ELF-1 (cell line): ENCODE results near the gene AKAP5.

Experiments
- DNase-seq: peaks from one replicate; pipeline ENCODE4 v3.0.0-alpha.2; 2016; ENCODE audit warnings: low read depth, low spot score

The AKAP5 gene

DNA sequence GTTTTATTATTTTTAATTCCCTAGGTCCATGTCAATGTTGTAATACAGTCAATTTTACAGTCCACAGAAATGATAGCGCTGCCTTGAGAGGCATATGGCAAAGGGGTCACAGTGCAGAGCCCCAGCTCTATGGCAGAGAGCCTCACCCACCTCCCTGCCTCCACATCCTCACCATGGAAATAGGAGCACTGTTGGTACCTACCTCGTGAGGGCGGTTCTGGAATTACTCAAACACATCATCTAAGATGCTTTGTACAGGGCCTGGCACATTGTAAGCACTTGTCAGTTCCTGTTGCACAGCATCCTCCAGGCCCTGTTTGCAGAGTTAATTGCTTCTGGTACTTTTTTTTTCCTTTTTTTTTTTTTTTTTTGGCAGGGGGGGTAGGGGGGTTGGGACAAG, 4.1 kb upstream of the AKAP5 start:
- DNase-seq: no peak

GRCh38 chr14:64463195-64463594, 2.1 kb upstream of the AKAP5 start:
- DNase-seq: no peak

DNA sequence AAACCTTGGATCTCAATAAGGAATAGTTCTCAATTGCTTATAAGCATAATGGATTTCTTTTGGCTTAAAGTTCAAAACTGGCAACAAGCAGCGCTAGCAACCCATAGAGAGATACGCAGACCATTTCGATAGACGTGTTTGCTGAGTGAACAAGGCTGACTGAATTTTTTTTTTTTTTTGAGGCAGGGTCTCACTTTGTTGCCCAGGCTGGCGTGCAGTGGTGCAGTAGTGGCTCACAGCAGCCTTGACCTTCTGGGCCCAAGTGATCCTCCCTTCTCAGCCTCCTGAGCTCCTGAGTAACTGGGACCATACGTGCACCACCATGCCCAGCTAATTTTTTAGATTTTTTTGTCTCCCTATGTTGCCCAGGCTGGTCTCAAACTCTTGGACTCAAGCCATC, 1.4 kb upstream of the AKAP5 start:
- no peak for DNase-seq

GRCh38 chr14:64464651-64465050, 648 bp upstream of the AKAP5 start:
- peak; percentile 31 for DNase-seq

- peak; percentile 74 for DNase-seq
Observed at GRCh38 chr14:64465831-64466554, 694 bp downstream of the AKAP5 start.

GRCh38 chr14:64467101-64467500, 1.8 kb downstream of the AKAP5 start:
- no peak for DNase-seq

- DNase-seq: no peak
Observed at GRCh38 chr14:64467566-64467965, 2.3 kb downstream of the AKAP5 start.

GRCh38 chr14:64468451-64468850, 3.2 kb downstream of the AKAP5 start:
- DNase-seq: no peak

DNA sequence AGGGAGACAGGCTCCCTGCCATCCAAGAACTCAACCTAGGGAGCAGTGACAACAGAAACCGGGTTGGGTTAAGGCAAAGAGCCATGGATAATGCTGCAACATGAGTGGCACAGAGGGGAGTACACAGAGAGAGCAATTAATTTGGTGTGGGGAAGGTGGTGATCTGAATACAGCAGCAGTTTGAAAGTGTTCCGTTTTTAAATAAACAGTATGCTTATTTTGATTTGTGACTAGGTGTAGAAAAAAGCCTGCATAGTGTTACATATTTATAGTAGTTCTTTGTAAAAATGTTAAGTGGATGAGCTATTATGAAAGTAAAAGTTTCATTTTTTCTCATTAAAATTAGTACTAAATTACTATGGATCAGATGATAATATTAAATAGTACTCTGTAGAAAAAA, 8.7 kb downstream of the AKAP5 start:
- no peak for DNase-seq

DNA sequence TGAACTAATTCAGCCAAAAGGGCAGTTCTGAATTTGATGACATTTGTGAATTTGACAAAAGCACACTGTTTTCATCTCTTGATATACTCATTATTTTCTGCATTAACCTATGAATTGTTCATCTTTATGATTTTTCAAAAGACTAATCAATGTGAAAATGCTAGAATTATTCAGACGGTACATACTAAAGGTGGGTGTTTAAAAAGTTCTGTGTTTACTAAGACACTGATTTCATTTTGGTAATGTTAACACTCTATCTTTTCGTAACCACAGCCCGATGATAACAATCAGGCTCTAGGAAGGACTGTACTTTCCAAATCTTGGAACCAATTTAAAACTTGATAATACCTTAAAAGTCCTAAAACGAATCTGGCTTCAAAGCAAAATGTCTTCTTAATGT, 9.4 kb downstream of the AKAP5 start:
- no peak for DNase-seq

GRCh38 chr14:64475585-64476273, 10.4 kb downstream of the AKAP5 start:
- DNase-seq: no peak

- DNase-seq: no peak
Observed at GRCh38 chr14:64476438-64476837, 11.1 kb downstream of the AKAP5 start.

GRCh38 chr14:64478634-64479250, 13.4 kb downstream of the AKAP5 start:
- DNase-seq: no peak

DNA sequence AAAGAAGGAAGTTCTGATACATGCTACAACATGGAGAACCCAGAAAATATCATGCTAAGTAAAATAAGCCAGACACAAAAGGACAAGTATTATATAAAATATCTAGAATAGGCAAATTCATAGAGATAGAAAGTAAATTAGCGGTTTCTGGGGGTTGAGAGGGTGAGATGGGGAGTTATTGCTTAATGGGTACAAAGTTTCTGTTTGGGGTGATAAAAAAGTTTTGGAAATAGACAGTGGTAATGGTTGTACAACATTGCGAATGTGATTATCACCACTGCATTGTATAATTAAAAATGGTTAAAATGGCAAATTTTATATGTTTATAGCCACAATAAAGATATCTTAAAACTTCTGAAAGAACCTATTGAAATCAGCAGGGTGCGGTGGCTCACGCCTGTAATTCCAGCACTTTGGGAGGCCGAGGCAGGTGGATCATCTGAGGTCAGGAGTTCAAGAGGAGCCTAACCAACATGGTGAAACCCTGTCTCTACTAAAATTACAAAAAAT, 23.3 kb downstream of the AKAP5 start:
- no peak for DNase-seq

DNA sequence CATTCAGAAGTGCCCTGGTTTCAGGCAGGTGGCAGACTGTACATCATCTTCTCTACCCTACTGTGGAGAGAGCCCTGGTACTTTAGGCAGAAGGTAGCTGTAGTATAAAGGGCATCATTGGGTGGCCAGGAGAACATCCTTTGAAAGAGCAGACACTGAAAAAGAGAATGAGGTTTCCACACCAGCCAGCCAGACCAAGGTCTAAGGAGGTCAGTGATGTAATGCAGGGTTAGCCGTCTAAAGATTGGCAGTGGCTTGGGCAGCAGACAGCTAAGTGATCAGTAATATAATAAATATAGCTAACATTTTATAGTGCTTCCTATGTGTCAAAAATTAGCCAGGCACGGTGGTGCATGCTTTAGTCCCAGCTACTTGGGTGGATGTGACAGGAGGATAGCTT, 26.3 kb downstream of the AKAP5 start:
- no peak for DNase-seq

DNA sequence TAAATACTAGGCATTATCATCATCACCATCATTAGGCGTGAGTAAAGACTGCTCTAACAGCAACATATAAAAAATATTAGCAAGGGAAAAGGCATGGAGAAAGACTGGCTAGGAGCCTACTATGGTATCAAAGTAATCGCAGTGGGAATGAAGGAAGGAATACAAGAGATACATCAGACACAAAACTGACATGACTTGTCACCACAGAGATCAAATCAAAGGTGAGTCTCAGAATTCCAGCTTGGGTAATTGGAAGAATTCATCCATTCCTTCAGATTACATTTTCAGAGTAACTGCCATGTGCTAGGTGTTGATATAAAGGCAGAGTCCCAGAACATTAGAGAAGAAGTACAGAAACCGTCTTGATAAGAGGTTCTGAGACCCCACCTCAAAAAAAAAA, 28.2 kb downstream of the AKAP5 start:
- DNase-seq: no peak

DNA sequence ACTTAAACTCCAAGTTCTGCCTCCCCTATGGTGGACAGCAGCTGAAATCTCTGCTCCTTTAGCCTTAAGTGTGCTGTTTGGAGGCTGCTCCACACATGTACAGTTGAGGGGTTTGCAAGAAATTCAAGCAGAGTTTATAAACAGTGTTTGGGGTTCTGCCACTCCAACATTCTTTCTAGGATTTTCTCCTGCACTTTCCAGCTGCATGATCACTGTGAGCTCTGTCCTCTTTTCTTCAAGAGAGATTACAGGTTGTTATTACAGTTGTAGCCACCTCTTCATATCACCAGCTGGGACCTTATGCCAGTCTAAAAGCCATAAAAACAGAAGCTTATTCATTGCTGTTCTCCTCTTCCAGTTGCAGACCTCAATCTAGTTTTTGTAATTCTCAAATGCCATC, 30.0 kb downstream of the AKAP5 start:
- no peak for DNase-seq

DNA sequence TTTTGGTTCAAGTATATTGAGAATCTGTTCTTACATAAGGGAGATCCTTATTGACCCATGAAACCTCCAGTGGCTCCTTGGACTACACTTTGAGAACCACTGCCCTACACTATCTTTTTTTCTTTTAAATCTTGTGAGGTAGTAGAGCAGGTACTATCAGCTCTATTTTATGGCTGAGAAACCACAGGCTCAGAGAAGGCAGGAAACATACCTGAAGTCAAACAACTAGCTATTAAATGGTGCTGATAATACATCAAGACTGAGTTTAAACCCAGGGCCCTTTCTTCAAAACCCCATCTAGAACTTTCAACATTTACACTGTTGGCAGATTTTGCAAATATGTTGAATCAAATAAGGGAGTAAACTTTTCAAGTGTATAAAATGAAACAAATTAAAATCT, 31.5 kb downstream of the AKAP5 start:
- DNase-seq: no peak

- no peak for DNase-seq
Observed at GRCh38 chr14:64500088-64500487, 34.8 kb downstream of the AKAP5 start.

DNA sequence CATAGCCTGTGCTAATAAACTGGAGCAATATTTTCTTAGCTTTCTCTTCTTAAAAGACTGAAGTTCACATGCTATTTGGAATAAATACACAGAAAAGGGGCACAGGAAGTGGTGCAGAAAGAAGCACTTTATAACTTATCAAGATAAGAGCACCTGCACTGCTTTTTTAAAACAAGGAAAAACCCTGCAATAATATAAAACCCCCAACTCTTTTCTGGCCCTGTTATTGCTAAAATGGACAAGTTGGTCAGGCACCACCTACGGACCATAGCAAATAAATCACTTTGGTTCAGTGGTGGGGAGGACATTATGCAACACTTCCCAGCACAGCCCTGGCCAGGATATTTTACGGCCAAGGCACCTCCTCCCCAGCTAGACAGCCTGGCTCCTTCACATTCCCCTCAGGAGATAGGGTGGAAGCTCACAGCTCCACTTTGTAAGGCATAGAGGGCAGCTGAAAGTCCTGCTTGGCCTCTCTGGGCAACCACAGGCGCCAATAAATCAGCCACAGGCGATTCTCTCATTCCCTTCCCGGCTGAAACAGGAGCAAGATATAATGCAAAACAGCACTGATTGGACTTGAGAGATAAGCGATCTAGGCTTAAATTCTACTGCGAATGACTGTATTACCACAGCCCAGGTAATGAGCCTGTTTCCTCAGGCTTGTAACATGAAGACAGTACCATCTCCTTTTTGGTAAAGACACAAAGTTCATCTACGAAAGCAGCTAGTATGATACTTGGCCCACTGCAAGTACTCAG, 36.3 kb downstream of the AKAP5 start:
- peak; percentile 92 for DNase-seq

DNA sequence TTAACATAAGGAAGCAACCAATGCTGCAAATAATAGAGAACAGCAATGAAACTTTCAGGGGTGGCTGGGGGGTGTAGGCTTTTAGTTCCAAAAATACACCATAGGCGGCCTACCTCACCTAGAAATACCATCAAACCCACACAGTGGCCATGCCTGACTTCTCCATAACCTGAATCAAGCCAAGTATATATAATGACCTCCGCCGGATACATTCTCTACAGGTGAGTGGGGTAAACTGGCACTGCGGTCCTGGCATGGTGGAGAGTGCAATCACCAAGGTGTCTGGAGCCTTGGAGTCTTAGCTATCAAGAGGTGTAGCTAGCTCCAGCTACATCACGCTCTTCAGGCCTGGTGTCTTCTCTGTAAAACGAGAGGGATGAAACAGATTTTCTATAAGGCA, 37.2 kb downstream of the AKAP5 start:
- no peak for DNase-seq

DNA sequence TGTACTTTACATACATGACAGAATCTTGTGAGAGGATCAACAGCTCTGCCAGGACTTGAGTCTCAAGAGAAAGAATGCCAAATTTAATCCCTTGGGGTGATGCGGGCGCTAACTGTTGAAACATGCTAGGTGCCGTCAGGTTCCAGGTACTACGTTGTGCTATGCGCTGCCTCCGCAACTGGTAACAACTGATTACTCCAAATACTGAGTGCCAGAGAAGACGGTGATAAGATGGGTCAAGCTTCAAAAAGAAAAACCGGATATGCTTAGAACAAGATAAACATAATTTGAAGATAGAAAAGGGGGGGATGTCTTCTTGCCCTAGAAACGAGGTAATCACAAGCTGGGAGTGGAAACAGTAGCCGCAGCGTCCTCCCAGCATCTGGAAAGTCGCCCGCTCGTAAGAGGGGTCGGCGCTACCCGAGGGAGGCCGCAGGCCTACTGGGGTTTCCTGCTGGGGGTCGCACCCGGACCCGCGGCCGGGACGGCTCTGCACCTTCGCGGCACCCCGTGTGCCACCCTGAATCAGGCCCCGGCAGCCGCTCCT, 37.7 kb downstream of the AKAP5 start:
- peak; percentile 37 for DNase-seq
